K562 (cell line): ENCODE measurements around the gene NECAB2. TPM values are rescaled to one million over a fixed set of nuclear protein-coding genes. Genes with fewer than 3 reads are reported as not detected.
A peak's percentile ranks its signal among the peaks of the same experiment; 100 is the strongest.

ENCODE experiments used
- ATF4 ChIP-seq: fragments of 450-650 bp; formaldehyde crosslinking; IDR thresholded peaks from 2 replicates; pipeline ENCODE4 v1.4.0; 2022; ENCODE audit warnings: mild to moderate bottlenecking, moderate library complexity
- C11orf30 ChIP-seq: fragments of 450-650 bp; IDR thresholded peaks from 2 replicates; pipeline ENCODE4 v1.6.1; 2016; ENCODE audit warnings: low read depth, mild to moderate bottlenecking
- CHD4 ChIP-seq: fragments of 200-600 bp; sonication (generic); IDR thresholded peaks from 3 replicates; pipeline ENCODE4 v1.6.1; 2012; ENCODE audit warnings: low read depth, mild to moderate bottlenecking, mixed read lengths, low read length, inconsistent platforms; ENCODE audit not compliant: insufficient read depth, insufficient replicate concordance, poor library complexity, severe bottlenecking
- E2F4 ChIP-seq: sonication (generic); formaldehyde crosslinking; IDR thresholded peaks from 2 replicates; pipeline ENCODE4 v1.8.0; 2022; ENCODE audit warnings: mild to moderate bottlenecking, low read depth, missing genetic modification reagents
- GTF3C2 ChIP-seq: IDR thresholded peaks from 3 replicates; pipeline ENCODE4 v1.6.1; 2011; ENCODE audit warnings: borderline replicate concordance, mild to moderate bottlenecking, moderate library complexity; ENCODE audit not compliant: insufficient read length; ENCODE audit errors: extremely low read depth
- HMG20B ChIP-seq: fragments of 250-450 bp; sonication (Bioruptor Pico); IDR thresholded peaks from 2 replicates; pipeline ENCODE4 v1.5.0; 2021; ENCODE audit warnings: mild to moderate bottlenecking
- IRF2 ChIP-seq: sonication (generic); formaldehyde crosslinking; IDR thresholded peaks from 2 replicates; pipeline ENCODE4 v1.8.1; 2022; ENCODE audit warnings: mild to moderate bottlenecking, missing genetic modification reagents
- KDM5B ChIP-seq: fragments of 200-600 bp; sonication (generic); IDR thresholded peaks from 2 replicates; pipeline ENCODE4 v1.6.1; 2012; ENCODE audit warnings: low read depth, mild to moderate bottlenecking, moderate library complexity, low read length, control low read depth, inconsistent platforms; ENCODE audit not compliant: insufficient replicate concordance
- MAX ChIP-seq: sonication (generic); formaldehyde crosslinking; IDR thresholded peaks from 2 replicates; pipeline ENCODE4 v1.9.0; 2022; ENCODE audit warnings: mild to moderate bottlenecking, missing genetic modification reagents
- MECOM ChIP-seq: fragments of 250-450 bp; sonication (Bioruptor Pico); IDR thresholded peaks from 2 replicates; pipeline ENCODE4 v1.8.0; 2022; ENCODE audit warnings: inconsistent platforms
- MYBL2 ChIP-seq, 2 experiments: fragments of 450-650 bp in 1 of 2; sonication (generic) in 1 of 2; formaldehyde crosslinking in 1 of 2; IDR thresholded peaks; 2 replicates each; pipeline versions ENCODE4 v1.6.1 to v1.8.1; 2017 to 2022; ENCODE audit warnings: borderline replicate concordance in 1 of 2, inconsistent platforms in 1 of 2, low read depth in 1 of 2, mild to moderate bottlenecking in 1 of 2, missing genetic modification reagents in 1 of 2, moderate library complexity in 1 of 2
- NR3C1 ChIP-seq: sonication (generic); formaldehyde crosslinking; IDR thresholded peaks from 2 replicates; pipeline ENCODE4 v1.8.1; 2022; ENCODE audit warnings: missing genetic modification reagents
- PHF21A ChIP-seq: fragments of 450-650 bp; IDR thresholded peaks from 2 replicates; pipeline ENCODE4 v1.6.1; 2017; ENCODE audit warnings: low read depth, borderline replicate concordance
- PTTG1 ChIP-seq: fragments of 450-650 bp; IDR thresholded peaks from 2 replicates; pipeline ENCODE4 v1.6.1; 2016; ENCODE audit warnings: low read depth, mild to moderate bottlenecking, missing genetic modification characterization, missing compliant biosample characterization
- RAD51 ChIP-seq: fragments of 450-650 bp; IDR thresholded peaks from 2 replicates; pipeline ENCODE4 v1.7.1; 2016; ENCODE audit warnings: low read depth, mild to moderate bottlenecking, borderline replicate concordance
- RNF2 ChIP-seq: sonication (generic); IDR thresholded peaks from 2 replicates; pipeline ENCODE4 v1.6.1; 2016
- SIRT6 ChIP-seq: IDR thresholded peaks from one replicate; pipeline ENCODE4 v1.6.1; 2012; ENCODE audit warnings: low read depth, mild to moderate bottlenecking, control low read depth, inconsistent platforms, low read length, moderate library complexity
- TSC22D4 ChIP-seq: fragments of 450-650 bp; IDR thresholded peaks from 2 replicates; pipeline ENCODE4 v1.6.1; 2016; ENCODE audit warnings: missing genetic modification characterization, missing biosample characterization, control low read depth
- U2AF2 ChIP-seq: fragments of 200-400 bp; formaldehyde crosslinking; optimal IDR thresholded peaks from 2 replicates; pipeline ENCODE3; 2017; ENCODE audit warnings: low read depth, mild to moderate bottlenecking, low read length
- ZBED1 ChIP-seq: IDR thresholded peaks from 2 replicates; pipeline ENCODE4 v1.6.1; 2014
- ZNF146 ChIP-seq: IDR thresholded peaks from one replicate; pipeline ENCODE4 v1.6.1; 2018; ENCODE audit warnings: missing compliant biosample characterization; ENCODE audit not compliant: unreplicated experiment
- ZNF41 ChIP-seq: fragments of 250-450 bp; sonication (Bioruptor Pico); conservative IDR thresholded peaks from 2 replicates; pipeline ENCODE4 v1.4.0; 2020; ENCODE audit warnings: mild to moderate bottlenecking
- polyA plus RNA-seq, 8 experiments: library from polyadenylated mRNA; depleted of rRNA in 4 of 8; stranded (reverse) in 5 of 8; unstranded in 3 of 8; fragments of >200 nt; fragmentation: Nextera tagmentation in 2 of 8; fragmentation: Illumina TruSeq in 1 of 8; extraction: Ambion mirVana in 2 of 8; extraction: Trizol in 1 of 8; gene quantifications; 2 replicates each; pipeline versions ENCODE4 v1.2.1 to v1.2.3, GENCODE V29; 2011 to 2014; ENCODE audit warnings: inconsistent platforms in 1 of 8, missing spikeins in 1 of 8
- total RNA-seq, 7 experiments: library from RNA; depleted of rRNA in 6 of 7; stranded (reverse); fragments of >200 nt in 6 of 7; fragmentation: Illumina TruSeq in 2 of 7; extraction: Trizol in 2 of 7; gene quantifications; 2 replicates each; pipeline versions ENCODE4 v1.2.1 to v1.2.3, GENCODE V29; 2011 to 2021; ENCODE audit warnings: low replicate concordance in 1 of 7
- TF ChIP-seq, protein P1 (sequence below): fragments of 250-450 bp; sonication (Bioruptor Pico); IDR thresholded peaks from 2 replicates; pipeline ENCODE4 v1.9.0; 2021; ENCODE audit warnings: mild to moderate bottlenecking

NECAB2 gene
- total and polyA plus RNA-seq, 9 of the 15 experiments (the other 6 are each of a cell fraction or from before 2014, with no cell fraction given): 0.03 to 0.28 TPM; not detected in 7

DNA sequence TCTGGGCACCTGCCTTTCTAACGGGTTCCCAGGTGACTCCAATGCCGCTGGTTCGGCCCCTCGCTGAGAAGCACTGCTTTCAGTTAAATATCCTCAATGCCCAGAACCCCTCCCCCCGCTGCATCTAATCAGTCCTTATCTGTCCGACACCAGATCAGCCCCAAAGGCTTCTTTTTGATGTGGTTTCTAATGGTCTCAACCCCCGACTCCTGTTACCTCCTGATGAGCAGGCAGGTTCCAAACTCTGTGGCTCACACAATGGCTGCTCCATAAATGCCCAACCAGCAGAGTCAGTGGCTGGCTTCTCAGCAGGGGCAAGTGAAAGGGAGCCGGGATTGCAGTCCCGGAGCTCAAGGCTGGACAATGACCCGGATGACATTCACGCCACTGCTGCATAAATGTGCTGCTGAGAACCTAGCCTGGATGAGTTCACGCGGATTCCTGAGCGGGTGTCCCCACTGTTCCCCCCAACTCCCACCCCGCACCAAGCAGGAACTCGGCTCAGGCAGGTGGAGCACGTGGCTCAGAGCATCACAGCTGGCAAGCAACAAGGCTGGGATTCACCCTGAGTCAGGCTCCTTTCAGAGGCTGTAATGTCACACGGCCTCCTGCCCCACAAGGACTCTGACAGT lies 75.6 kb downstream of the NECAB2 start (continued):
- TF ChIP-seq CHD4 (no peak), ZBED1 (0 out of 2 replicates have a peak, but pooled peaks have one; percentile 79), E2F4 (CRISPR knock-in tag) (no peak), PTTG1 (no peak), PHF21A (0 out of 2 replicates have a peak, but pooled peaks have one; percentile 43), ATF4 (CRISPR knock-in tag) (0 out of 2 replicates have a peak, but pooled peaks have one; percentile 36), GTF3C2 (no peak), RAD51 (no peak), C11orf30 (no peak), IRF2 (no peak), MYBL2 (IDR thresholded peaks at IDR 0.05; ENCODE audit: low read depth) (no peak), MYBL2 (CRISPR knock-in tag; IDR thresholded peaks at IDR 0.05; ENCODE audit: borderline replicate concordance) (no peak), HMG20B (CRISPR knock-in tag) (no peak), MECOM (0 out of 2 replicates have a peak, but pooled peaks have one; percentile 19), KDM5B (no peak), U2AF2 (no peak), NR3C1 (CRISPR knock-in tag) (no peak), ZNF41 (0 out of 2 replicates have a peak, but pooled peaks have one; percentile 39), ZNF146 (CRISPR knock-in tag) (no peak), SIRT6 (no peak), TSC22D4 (no peak), MAX (CRISPR knock-in tag) (peak; percentile 64), RNF2 (peak; percentile 86)
- TF ChIP-seq, protein P1, sequence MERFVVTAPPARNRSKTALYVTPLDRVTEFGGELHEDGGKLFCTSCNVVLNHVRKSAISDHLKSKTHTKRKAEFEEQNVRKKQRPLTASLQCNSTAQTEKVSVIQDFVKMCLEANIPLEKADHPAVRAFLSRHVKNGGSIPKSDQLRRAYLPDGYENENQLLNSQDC (CRISPR knock-in tag): no peak
